HG03432 (cell line): ENCODE measurements around the gene TAP1.
A peak's percentile ranks its signal among the peaks of the same experiment; 100 is the strongest.

Source experiments
- ATAC-seq: cut with Tn5 transposase; IDR thresholded peaks from one replicate; pipeline ENCODE4 v1.9.1; 2021; ENCODE audit warnings: mild to moderate bottlenecking, moderate library complexity; ENCODE audit not compliant: unreplicated experiment

TAP1 gene

DNA sequence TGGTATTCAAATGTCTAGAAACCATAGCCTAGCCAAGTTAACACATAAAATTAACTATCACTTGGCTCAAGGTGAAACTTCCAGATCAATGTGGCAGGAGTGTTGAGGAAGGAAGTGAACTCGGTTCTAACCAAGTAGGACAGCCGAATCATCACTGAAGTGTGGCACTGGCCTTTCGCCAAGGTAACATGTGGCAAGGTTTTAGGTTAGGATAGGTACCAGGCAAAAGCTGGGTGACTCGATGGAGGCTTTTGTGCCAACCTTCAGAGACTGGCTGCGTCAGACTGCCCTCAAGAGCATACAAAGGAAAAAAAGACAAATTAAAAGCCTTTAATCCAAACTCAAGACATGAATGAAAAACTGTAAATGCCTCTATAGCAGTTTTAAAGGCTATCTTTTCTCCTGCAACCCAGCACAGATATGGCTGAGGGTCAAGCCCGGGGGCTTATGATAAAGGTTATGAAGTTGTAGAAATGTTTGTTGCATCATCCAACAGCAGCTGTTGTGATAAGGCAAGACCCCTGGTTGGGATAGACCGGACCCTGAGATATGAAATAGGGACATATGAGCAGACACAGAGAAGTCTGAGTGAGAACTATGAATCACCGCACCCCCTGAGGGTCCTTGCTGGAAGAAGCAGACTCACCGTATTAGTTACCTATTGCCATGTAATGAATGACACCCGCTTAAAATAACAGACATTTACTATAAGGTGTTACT lies 12.4 kb upstream of the TAP1 start:
- no peak for ATAC-seq

GRCh38 chr6:32862725-32863124 lies 9.2 kb upstream of the TAP1 start:
- no peak for ATAC-seq

- ATAC-seq, result no peak
Observed at GRCh38 chr6:32860674-32861073, 7.2 kb upstream of the TAP1 start.

DNA sequence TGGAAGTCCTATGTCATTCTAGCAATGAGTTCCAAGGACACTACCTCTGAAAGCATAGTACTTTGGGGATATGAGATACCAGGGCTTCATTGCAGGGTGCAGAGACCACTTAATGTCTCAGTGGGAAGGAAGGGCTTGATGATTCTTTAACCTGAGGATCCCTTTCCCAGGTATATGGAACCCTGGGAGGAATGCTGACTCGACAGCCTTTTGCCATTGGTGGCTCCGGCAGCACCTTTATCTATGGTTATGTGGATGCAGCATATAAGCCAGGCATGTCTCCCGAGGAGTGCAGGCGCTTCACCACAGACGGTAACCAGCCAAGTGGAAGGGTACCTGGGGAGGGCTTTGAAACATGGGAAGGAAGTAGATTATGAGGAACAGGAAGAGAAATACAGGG lies 4.7 kb upstream of the TAP1 start:
- ATAC-seq, result no peak

DNA sequence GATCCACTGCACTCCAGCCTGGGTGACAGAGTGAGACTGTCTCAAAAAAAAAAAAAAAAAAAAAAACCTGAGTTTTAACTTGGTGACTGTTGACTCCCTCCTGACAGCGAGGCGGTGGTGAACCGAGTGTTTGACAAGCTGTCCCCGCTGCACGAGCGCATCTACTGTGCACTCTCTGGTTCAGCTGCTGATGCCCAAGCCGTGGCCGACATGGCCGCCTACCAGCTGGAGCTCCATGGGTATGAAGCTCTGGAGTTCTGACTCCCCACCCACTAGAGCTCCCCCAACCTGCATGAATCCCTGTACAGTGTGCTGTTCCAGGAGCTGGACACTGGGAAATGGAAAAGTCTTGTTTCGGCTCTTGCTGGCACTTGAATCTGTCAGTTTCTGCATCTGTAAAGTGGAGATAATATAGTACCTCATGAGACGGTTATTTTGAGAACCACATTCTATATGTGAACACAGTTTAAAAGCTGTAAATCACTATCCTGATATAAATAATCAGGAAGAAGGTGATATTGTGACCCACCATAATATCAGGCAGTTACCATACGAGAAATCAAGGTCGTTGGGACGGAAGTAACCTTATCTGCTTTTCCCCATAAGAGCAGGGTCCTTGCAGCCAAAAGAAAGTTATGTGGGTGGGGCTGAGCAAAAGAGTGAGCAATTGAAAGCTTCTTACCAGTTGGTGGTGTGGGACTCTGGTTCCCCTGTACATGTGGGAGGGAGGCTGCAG lies 3.8 kb upstream of the TAP1 start:
- no peak for ATAC-seq

- ATAC-seq, result no peak
Observed at GRCh38 chr6:32855467-32856174, 2.1 kb upstream of the TAP1 start.

GRCh38 chr6:32854376-32855178 lies 1.1 kb upstream of the TAP1 start:
- peak; percentile 21 for ATAC-seq

GRCh38 chr6:32852844-32853540 lies 512 bp downstream of the TAP1 start:
- peak; percentile 29 for ATAC-seq

DNA sequence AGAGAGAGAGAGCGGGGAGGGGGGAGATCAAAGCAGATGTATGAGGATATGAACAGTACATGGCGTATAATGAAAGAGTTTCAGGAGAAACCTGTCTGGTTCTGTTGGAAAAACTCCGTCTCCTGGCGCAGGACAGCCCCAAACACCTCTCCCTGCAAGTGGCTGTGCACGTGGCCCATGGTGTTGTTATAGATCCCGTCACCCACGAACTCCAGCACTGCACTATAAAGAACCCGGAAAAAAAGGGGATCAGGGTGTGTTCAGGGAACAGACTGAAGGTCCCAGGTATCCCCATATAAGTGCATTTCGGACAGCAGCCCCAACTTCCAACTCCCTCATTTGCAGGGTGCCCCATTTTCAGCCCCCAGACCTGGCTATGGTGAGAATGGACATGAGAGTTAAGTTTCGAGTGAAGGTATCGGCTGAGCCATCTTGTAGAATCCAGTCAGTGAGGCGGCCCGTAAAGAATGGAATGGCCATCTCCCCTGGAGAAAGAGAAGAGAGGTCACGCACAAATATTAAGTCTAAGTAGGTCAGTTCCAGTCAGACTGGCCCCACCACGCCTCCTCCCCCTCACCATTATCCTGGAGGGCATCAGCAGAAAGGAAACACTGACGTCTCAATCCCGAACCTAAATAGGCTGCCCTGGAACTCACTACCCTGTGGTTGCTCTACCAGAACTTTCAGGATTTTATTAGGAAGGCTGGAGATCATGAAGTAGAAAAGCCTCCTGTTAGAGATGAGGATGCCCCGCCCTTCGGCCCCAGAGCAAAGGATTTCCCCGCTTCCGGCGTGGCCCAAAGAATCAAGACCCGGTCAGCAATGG lies 1.3 kb downstream of the TAP1 start:
- ATAC-seq, result no peak

DNA sequence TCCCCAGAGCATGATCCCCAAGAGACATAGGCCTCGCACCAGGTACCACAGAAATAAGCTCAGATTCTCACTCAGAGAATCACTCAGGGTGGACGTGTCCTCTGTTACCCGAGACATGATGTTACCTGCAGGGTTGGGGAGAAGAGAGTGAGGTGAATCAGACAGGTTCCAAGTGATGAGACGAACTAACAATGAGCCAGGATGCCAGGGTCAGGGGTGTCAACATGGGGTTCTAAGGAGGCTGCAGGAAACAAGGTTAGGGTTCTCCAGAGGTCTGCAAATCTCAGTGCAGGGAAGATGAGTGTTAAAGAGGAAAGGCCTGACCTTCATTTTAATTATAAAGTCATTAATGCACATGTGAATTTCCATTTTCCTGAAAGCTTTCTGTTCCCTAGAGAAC lies 2.5 kb downstream of the TAP1 start:
- ATAC-seq, result no peak

- ATAC-seq, result no peak
Observed at GRCh38 chr6:32849126-32849525, 4.4 kb downstream of the TAP1 start.

DNA sequence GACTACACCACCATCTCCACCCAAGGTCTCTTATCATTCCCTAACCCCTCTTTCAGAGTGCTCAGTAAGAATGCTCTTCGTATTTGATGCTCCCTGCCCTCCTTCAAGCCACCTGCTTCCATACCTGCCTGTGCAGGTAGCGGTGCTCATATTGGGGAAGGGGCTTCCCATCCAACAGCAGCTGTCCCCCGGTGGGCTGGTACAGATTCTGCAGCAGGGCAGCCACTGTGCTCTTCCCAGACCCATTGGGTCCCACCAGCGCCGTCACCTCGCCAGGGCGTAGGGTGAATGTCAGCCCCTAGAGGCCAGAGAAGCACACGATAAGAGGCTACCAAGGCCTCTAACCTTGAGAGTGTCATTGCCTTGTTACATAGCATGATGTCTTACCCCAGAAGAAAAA lies 5.7 kb downstream of the TAP1 start:
- no peak for ATAC-seq

- ATAC-seq, result no peak
Observed at GRCh38 chr6:32847004-32847403, 6.5 kb downstream of the TAP1 start.

DNA sequence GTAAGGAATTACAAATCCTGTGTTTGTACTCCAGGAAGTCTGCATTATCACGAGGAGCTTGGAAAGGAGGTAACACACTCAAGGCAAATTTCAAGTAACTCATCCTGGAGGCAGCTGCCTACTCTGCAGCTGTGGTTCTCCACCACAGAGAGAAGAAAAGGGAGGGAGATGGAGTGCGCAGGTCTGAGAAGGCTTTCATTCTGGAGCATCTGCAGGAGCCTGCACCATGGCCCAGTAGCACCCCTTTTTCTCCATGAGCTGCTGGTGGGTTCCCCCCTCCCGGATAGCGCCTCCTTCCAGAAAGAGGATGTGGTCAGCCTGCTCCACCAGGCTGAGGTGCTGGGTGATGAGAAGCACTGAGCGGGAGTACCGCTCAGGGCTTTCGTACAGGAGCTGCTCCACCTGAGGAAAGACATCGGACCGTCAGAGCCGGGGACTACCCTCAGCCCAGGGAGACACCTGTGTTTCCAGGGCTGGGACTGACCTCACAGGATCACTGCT lies 8.1 kb downstream of the TAP1 start:
- no peak for ATAC-seq

DNA sequence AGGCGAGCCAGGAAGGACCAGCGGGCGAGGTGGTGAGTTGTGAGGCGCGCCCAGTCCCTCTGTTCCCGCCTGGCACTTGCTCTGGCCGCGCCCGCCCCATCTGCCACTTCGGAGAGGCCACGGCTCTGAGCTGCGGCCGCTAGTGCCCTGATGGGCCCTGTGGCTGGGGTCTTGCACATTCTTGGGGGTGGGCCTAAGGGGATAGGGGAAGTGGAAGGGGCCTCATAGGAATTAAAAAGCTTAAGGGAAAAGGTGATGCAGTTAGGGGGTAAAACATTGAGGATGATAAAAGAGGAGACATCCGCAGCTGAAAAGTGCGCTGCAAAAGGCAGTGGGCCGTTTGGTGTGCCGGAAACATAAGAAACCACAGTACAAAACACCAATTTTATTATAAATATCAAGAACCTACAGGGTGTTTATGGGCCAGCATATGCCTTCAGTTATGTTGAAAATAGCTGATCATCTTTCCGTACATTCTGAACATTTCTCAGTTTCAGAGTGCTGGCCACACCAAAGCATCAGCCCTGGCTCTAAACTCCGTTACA lies 8.6 kb downstream of the TAP1 start:
- ATAC-seq, result no peak

DNA sequence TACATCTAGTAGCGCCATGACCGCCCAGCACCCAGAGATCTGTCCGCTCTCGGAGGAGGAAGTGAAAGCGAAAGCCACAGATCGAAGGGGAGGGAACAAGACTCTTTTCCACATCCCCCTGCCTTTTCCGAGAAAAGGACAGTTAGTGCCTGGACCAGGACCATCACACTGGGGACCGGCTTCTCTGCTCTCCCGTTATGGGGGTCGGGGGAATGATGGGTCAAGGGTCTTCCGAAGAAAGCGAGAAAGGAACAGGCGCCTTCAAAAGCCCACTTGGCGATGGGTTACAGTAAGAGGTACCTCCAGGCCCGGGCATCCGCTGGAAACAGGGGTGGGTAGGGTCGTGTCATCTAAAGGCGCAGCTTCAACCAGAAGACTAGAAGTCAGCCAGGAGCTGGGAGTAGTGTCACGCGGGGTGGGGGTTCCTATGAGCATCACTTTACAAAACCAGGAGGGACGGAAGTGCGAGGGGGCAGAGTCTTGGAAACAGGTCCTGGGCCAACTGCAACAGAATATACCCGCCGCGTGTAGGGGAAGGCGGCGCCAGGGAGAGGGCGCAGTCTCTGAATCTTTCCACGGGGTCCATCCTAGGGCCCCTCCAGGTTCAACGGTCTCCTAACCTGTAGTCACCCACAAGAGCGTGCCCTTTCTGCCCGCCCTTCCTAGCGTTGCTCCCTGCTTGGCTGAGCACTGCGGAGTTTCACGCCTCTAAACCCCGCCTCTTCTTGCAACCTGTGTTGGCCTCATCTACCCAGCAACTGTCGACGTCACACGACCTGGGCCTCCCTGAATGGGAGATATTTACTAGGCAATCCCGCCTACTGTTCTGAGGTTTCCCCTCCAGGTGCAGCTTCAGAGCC lies 9.3 kb downstream of the TAP1 start, which contains the start of gene PSMB8:
PSMB8 (minus strand) TSS at position 69 of the 860 bp plus-strand sequence; CDS start at position 18, 51 bp downstream.
- ATAC-seq, result peak; percentile 75

DNA sequence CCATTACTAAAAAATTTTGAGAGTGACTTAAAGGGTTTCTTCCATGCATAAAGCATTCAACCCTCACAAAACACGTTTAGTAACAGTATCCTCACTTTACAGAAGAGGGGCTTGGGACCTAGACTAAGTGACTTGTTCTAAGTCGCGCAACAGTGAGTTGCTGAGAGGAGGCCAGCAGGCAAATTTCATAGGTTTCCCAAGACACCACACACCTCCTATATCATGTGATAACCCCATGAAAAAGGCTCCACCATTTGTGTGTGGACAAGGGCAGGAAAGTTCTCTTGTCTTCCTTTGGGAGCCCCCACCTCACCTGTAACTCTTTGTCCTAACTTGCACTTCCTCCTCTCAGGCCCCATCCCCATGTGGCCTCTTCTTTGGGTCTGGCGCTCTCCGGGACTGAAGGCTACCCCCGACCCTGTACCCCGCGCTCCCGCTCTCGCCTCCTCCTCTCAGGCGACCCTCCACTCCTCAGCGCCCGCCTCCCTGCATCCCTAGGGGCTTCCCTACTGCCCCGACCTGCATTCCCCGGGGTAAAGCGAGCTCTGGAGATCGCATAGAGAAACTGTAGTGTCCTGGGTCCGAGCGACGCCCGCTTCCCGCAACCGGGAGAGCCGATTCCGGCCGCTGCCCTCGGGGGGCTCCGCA lies 10.0 kb downstream of the TAP1 start:
- no peak for ATAC-seq

DNA sequence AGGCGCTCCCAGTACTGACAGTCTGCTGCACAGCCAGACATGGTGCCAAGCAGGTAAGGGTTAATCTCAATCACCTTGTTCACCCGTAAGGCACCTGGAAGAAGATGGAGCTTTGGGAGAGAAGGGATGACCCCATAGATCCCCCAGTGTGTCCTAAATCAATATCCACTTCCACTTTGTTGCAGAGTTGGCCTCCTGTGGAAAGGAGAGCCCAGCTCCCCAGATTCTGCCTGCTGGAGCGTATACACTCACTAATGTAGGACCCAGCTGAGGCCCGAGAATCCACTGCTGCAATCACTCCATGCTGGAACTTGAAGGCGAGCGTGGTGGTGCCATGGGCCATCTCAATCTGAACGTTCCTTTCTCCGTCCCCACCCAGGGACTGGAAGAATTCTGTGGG lies 10.8 kb downstream of the TAP1 start:
- ATAC-seq, result no peak
